Osteocyte (in vitro differentiated cells): ENCODE measurements around the gene GAL3ST2. TPM values are rescaled to one million over a fixed set of nuclear protein-coding genes. Genes with fewer than 3 reads are reported as not detected.
A peak's percentile ranks its signal among the peaks of the same experiment; 100 is the strongest.
"Not testable (repeated sequence)": the region's sequence is repeated elsewhere in the genome, so short reads cannot be mapped to it uniquely, and the experiment has no call there.

Experiments
- DNase-seq: peaks from one replicate; pipeline ENCODE4 v3.0.0; 2021; ENCODE audit warnings: mixed read lengths; ENCODE audit not compliant: unreplicated experiment; ENCODE audit errors: extremely low spot score
- H3K27ac Mint-ChIP-seq: one replicate; pipeline ENCODE4 v1.8.0; 2021; ENCODE audit warnings: mild to moderate bottlenecking, mixed read lengths; ENCODE audit not compliant: unreplicated experiment
- H3K27me3 Mint-ChIP-seq: one replicate; pipeline ENCODE4 v1.8.0; 2021; ENCODE audit warnings: mixed read lengths; ENCODE audit not compliant: unreplicated experiment
- H3K36me3 Mint-ChIP-seq: one replicate; pipeline ENCODE4 v1.8.0; 2021; ENCODE audit warnings: mixed read lengths; ENCODE audit not compliant: unreplicated experiment
- H3K4me1 Mint-ChIP-seq: one replicate; pipeline ENCODE4 v1.8.0; 2021; ENCODE audit warnings: mixed read lengths; ENCODE audit not compliant: unreplicated experiment
- H3K4me3 Mint-ChIP-seq: one replicate; pipeline ENCODE4 v1.8.0; 2021; ENCODE audit warnings: mild to moderate bottlenecking, moderate library complexity, mixed read lengths; ENCODE audit not compliant: unreplicated experiment
- H3K9me3 Mint-ChIP-seq: one replicate; pipeline ENCODE4 v1.8.0; 2021; ENCODE audit warnings: mixed read lengths; ENCODE audit not compliant: unreplicated experiment
- total RNA-seq: library from RNA; stranded (reverse); gene quantifications from 2 replicates; pipeline ENCODE4 v1.2.1, GENCODE V29; 2021
- TF ChIP-seq, protein P1 (sequence below): fragments of 200-600 bp; sonication (generic); IDR thresholded peaks from 2 replicates; pipeline ENCODE4 v1.5.0; 2021; ENCODE audit warnings: antibody characterized with exemption, mild to moderate bottlenecking, moderate library complexity

The GAL3ST2 gene
- total RNA-seq, 1 donor from 2014 or later: 0.48 TPM

DNA sequence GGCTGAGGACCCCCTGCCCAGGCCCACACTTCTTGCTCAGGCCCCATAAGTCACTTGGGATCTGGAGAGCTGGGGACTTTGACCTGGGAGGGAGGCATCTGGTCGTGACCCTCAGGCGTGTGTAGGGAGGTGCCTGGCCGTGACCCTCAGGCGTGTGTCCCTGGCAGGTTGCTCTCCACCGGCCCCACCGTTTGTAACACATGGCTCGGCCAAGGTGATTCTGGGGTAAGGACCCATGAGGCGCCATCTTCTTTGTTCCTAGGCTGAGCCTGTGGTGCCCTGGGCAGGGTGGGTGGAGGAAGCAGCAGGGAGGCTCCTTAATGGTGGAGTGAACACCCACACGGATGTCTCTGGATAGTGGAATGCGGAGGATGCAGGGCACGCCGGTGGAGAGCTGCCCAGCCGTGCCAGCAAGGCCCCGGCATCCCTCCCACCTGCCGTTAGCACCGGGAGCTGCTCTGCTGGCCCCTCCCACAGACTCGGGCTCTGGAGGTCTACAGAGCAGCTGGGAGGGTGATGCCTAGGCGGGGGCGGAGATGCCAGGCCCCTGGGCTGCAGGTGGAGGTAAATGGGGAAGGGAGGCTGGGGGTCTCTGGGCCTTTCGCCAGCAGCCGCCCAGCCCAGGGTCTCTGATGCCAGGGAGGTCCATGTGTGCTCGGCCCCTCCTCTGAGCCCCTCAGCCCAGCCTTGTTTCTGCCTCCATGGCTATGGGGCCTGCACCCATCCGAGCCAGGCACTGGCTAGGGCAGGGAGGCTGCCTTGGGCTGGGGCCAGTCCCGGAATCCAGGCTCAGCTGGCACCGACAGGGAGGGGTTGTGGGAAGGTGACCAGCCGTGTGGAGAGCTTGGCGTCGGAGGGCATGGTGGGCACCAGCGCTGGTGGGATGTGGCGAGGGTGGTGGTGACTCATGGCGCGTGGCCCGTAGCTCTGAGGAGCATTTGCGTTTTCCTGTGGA, 1.1 kb upstream of the GAL3ST2 start:
- Mint-ChIP-seq H3K4me3 (no peak overlapping the region), H3K4me1 (peaks cover 2% of the 10 kb centered on the region), H3K9me3 (no peaks in the 10 kb centered on the region), H3K36me3 (no peaks in the 10 kb centered on the region), H3K27ac (no peak overlapping the region), H3K27me3 (no peaks in the 10 kb centered on the region)
- TF ChIP-seq, protein P1, sequence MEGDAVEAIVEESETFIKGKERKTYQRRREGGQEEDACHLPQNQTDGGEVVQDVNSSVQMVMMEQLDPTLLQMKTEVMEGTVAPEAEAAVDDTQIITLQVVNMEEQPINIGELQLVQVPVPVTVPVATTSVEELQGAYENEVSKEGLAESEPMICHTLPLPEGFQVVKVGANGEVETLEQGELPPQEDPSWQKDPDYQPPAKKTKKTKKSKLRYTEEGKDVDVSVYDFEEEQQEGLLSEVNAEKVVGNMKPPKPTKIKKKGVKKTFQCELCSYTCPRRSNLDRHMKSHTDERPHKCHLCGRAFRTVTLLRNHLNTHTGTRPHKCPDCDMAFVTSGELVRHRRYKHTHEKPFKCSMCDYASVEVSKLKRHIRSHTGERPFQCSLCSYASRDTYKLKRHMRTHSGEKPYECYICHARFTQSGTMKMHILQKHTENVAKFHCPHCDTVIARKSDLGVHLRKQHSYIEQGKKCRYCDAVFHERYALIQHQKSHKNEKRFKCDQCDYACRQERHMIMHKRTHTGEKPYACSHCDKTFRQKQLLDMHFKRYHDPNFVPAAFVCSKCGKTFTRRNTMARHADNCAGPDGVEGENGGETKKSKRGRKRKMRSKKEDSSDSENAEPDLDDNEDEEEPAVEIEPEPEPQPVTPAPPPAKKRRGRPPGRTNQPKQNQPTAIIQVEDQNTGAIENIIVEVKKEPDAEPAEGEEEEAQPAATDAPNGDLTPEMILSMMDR: no peak
- peak; percentile 78 for DNase-seq

DNA sequence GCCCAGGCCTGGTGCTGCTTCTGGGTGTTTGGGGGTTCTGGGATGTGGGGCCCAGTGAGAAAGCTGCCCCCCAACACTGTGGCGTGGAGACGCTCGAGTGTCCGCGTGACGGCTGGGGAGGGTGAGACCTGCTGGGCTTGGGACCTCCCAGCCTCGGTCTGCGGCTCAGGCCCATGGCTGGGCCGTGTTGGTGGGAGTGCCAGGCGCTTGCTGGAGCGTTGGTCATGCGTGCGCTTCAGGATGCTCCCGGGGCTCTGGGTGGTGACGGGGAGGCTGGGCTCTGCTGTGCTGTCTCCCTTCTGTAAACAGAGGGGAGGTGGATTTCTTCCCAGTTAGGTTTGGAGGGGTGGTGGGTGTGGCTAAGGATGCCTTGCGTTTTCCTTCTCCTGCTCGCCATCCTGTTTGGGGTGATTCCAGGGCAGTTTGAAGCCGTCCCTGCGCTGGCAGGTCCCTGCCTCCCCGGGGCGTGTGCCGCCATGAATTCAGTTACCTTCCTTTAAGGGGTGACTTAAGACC, 606 bp downstream of the GAL3ST2 start:
- Mint-ChIP-seq H3K36me3 (no peaks in the 10 kb centered on the region), H3K27ac (no peak overlapping the region), H3K9me3 (peaks cover 6% of the 10 kb centered on the region), H3K27me3 (no peaks in the 10 kb centered on the region), H3K4me3 (no peak overlapping the region), H3K4me1 (peaks cover 2% of the 10 kb centered on the region)
- peak; percentile 82 for DNase-seq
- TF ChIP-seq, protein P1: no peak

- no peak overlapping the region for H3K4me3 Mint-ChIP-seq
- H3K36me3 Mint-ChIP-seq: no peaks in the 10 kb centered on the region
- TF ChIP-seq, protein P1: no peak
- H3K9me3 Mint-ChIP-seq: peaks cover 6% of the 10 kb centered on the region
- no peaks in the 10 kb centered on the region for H3K27me3 Mint-ChIP-seq
- H3K27ac Mint-ChIP-seq: no peak overlapping the region
- DNase-seq: peak; percentile 81
- H3K4me1 Mint-ChIP-seq: peaks cover 2% of the 10 kb centered on the region
Observed at GRCh38 chr2:241777686-241778627, 1.3 kb downstream of the GAL3ST2 start.

DNA sequence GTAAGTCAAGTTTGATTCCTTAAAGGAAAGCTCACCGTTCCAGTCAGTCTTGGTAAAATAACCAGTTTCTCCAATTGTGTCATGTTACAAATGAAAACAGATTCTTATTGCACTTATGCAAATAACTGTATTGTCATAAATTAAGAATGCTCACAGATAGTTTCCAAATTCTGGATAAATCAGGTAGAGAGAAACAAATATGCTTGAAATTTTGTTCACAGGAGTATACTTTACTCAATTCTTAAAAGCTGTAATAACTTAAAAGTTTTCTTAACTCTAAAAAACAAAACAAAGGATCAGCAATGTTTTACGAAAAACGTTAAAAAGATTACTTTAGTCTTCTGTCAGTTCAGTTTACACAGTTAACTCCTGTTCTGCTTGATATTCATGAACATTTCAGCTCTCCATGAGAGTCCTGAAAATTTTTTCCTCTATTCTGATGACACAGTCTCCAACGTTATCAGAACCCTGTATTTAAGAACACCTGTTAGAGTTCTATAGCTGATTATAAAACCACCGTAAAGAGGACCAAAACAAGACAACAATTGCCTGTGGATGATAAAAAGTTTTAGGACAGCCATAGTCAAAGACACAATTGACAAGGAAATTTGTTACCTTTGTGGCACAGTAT, 4.4 kb downstream of the GAL3ST2 start:
- H3K4me3 Mint-ChIP-seq: no peak overlapping the region
- no peaks in the 10 kb centered on the region for H3K36me3 Mint-ChIP-seq
- DNase-seq: no peak
- H3K27me3 Mint-ChIP-seq: peaks cover 4% of the 10 kb centered on the region
- peaks cover 6% of the 10 kb centered on the region for H3K9me3 Mint-ChIP-seq
- no peak overlapping the region for H3K27ac Mint-ChIP-seq
- H3K4me1 Mint-ChIP-seq: no peaks in the 10 kb centered on the region
- TF ChIP-seq, protein P1: no peak

DNA sequence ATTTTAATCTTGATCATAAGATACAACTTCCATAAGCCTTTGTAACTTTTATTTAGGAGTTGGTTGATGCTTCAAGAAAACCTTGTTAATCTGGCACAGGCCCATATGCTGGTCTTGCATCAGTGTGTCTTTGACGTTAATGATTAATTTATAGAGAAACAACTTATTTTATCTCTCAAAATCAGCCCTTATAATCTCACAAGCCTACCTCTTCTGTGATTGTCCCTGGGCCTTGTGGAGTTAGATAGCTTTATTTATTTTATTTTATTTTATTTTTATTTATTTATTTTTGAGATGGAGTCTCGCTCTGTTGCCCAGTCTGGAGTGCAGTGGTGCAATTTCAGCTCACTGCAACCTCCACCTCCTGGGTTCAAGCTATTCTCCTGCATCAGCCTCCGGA, 5.4 kb downstream of the GAL3ST2 start:
- H3K4me3 Mint-ChIP-seq, DNase-seq, H3K9me3 Mint-ChIP-seq, H3K27ac Mint-ChIP-seq, H3K36me3 Mint-ChIP-seq, H3K4me1 Mint-ChIP-seq: not testable (repeated sequence)
- H3K27me3 Mint-ChIP-seq: peaks cover 11% of the 10 kb centered on the region
